Activated T-cell treated with anti-CD3 and anti-CD28 coated beads for 48 hours (primary cell): Measurements from ENCODE around the gene HOXA2.
A peak's percentile ranks its signal among the peaks of the same experiment; 100 is the strongest.

Experiments used
- DNase-seq: peaks from one replicate; pipeline ENCODE4 v3.0.0-alpha.2; 2020; ENCODE audit warnings: low read depth

HOXA2 gene

GRCh38 chr7:27102581-27103442 lies at the start of gene HOXA2:
TSS of gene HOXA2 (minus strand) at chr7:27102683. CDS start at chr7:27102500, 183 bp downstream.
- no peak for DNase-seq

- DNase-seq = no peak
Measured at GRCh38 chr7:27151341-27151930, 49.0 kb upstream of the HOXA2 start.

- peak; percentile 69 for DNase-seq
Measured at GRCh38 chr7:27150568-27151340, 48.3 kb upstream of the HOXA2 start.

GRCh38 chr7:27149842-27150567 lies 47.5 kb upstream of the HOXA2 start:
- DNase-seq = no peak

- DNase-seq = no peak
Measured at GRCh38 chr7:27148756-27149641, 46.5 kb upstream of the HOXA2 start.

- no peak for DNase-seq
Measured at GRCh38 chr7:27148031-27148755, 45.7 kb upstream of the HOXA2 start.

- DNase-seq = no peak
Measured at GRCh38 chr7:27147199-27148030, 44.9 kb upstream of the HOXA2 start, which contains the start of gene HOXA6. TSS of gene HOXA6 (minus strand) at chr7:27147774. CDS start at chr7:27147749, 25 bp downstream.

- DNase-seq = no peak
Measured at GRCh38 chr7:27146491-27147198, 44.2 kb upstream of the HOXA2 start.

- no peak for DNase-seq
Measured at GRCh38 chr7:27145914-27146412, 43.5 kb upstream of the HOXA2 start.

- no peak for DNase-seq
Measured at GRCh38 chr7:27145165-27145913, 42.9 kb upstream of the HOXA2 start.

- no peak for DNase-seq
Measured at GRCh38 chr7:27144781-27145164, 42.3 kb upstream of the HOXA2 start.

- no peak for DNase-seq
Measured at GRCh38 chr7:27143950-27144780, 41.7 kb upstream of the HOXA2 start.

GRCh38 chr7:27143023-27143949 lies 40.8 kb upstream of the HOXA2 start, which contains the start of gene HOXA5:
TSS of gene HOXA5 (minus strand) at chr7:27143681. CDS start at chr7:27143607, 74 bp downstream.
- no peak for DNase-seq

GRCh38 chr7:27142580-27143022 lies 40.1 kb upstream of the HOXA2 start:
- DNase-seq = no peak

- DNase-seq = no peak
Measured at GRCh38 chr7:27141923-27142579, 39.6 kb upstream of the HOXA2 start.
